GM23338 (cell line): ENCODE measurements around the gene DNAH11. TPM values are rescaled to one million over a fixed set of nuclear protein-coding genes. Genes with fewer than 3 reads are reported as not detected.

Experiments
- ATAC-seq: fragments of 200-7000 bp; cut with Tn5 transposase; 3 replicates; pipeline ENCODE4 v1.9.1; 2020
- DNase-seq: peaks from one replicate; pipeline ENCODE4 v3.0.0-alpha.2; 2015; ENCODE audit warnings: low spot score
- H2AFZ ChIP-seq: fragments of 200-600 bp; sonication (generic); 2 replicates; pipeline ENCODE4 v1.8.0; 2016; ENCODE audit warnings: antibody characterized with exemption, mild to moderate bottlenecking, moderate library complexity
- H3F3A ChIP-seq: fragments of 200-600 bp; sonication (generic); replicated peaks from 2 replicates; pipeline ENCODE4 v1.8.0; 2017; ENCODE audit warnings: antibody characterized with exemption, mixed run types, low read depth
- H3K27ac ChIP-seq: fragments of 200-600 bp; sonication (generic); 2 replicates; pipeline ENCODE4 v1.6.1; 2016; ENCODE audit warnings: low read depth
- H3K27me3 ChIP-seq: fragments of 200-600 bp; sonication (generic); 2 replicates; pipeline ENCODE4 v1.8.0; 2016; ENCODE audit warnings: mild to moderate bottlenecking, mixed run types, moderate library complexity; ENCODE audit not compliant: insufficient read depth
- H3K36me3 ChIP-seq: fragments of 200-600 bp; sonication (generic); 2 replicates; pipeline ENCODE4 v1.8.0; 2016; ENCODE audit warnings: mild to moderate bottlenecking; ENCODE audit not compliant: insufficient read depth
- H3K4me1 ChIP-seq: fragments of 200-600 bp; sonication (generic); 2 replicates; pipeline ENCODE4 v1.8.0; 2016; ENCODE audit warnings: mild to moderate bottlenecking, moderate library complexity; ENCODE audit not compliant: insufficient read depth
- H3K4me2 ChIP-seq: fragments of 200-600 bp; sonication (generic); 2 replicates; pipeline ENCODE4 v1.7.1; 2017; ENCODE audit warnings: mixed run types
- H3K4me3 ChIP-seq: fragments of 200-600 bp; sonication (generic); 2 replicates; pipeline ENCODE4 v1.6.1; 2016; ENCODE audit warnings: mixed run types
- H3K79me2 ChIP-seq: fragments of 200-600 bp; sonication (generic); replicated peaks from 2 replicates; pipeline ENCODE4 v1.8.0; 2017; ENCODE audit warnings: mild to moderate bottlenecking; ENCODE audit not compliant: insufficient read depth
- H3K9me2 ChIP-seq: fragments of 200-600 bp; sonication (generic); 2 replicates; pipeline ENCODE4 v1.8.0; 2017; ENCODE audit not compliant: insufficient read depth
- H4K20me1 ChIP-seq: fragments of 200-600 bp; sonication (generic); replicated peaks from 2 replicates; pipeline ENCODE4 v1.8.0; 2017; ENCODE audit warnings: mild to moderate bottlenecking; ENCODE audit not compliant: insufficient read depth
- H3K27ac Mint-ChIP-seq: 2 replicates; pipeline ENCODE4 v1.8.0; 2020; ENCODE audit warnings: inconsistent platforms, mild to moderate bottlenecking, moderate library complexity, mixed read lengths
- H3K27me3 Mint-ChIP-seq: 3 replicates; pipeline ENCODE4 v1.8.0; 2022; ENCODE audit warnings: low read depth, mild to moderate bottlenecking, moderate library complexity, mixed read lengths, inconsistent platforms; ENCODE audit not compliant: insufficient read depth, poor library complexity
- H3K36me3 Mint-ChIP-seq: 3 replicates; pipeline ENCODE4 v1.8.0; 2021; ENCODE audit warnings: low read depth, mild to moderate bottlenecking, inconsistent platforms, moderate library complexity, mixed read lengths
- H3K4me1 Mint-ChIP-seq: 3 replicates; pipeline ENCODE4 v1.8.0; 2020; ENCODE audit warnings: mild to moderate bottlenecking, inconsistent platforms, mixed read lengths
- H3K4me3 Mint-ChIP-seq: 3 replicates; pipeline ENCODE4 v1.8.0; 2021; ENCODE audit warnings: moderate library complexity, mild to moderate bottlenecking, inconsistent platforms, mixed read lengths
- H3K9me3 Mint-ChIP-seq: 3 replicates; pipeline ENCODE4 v1.8.0; 2020; ENCODE audit warnings: moderate library complexity, mild to moderate bottlenecking, inconsistent platforms, mixed read lengths
- CREB1 ChIP-seq: fragments of 250-450 bp; sonication (Bioruptor Pico); IDR thresholded peaks from 2 replicates; pipeline ENCODE4 v1.5.0; 2020; ENCODE audit warnings: low read depth, mild to moderate bottlenecking, moderate library complexity
- CTCF ChIP-seq, 2 experiments: fragments of 200-600 bp in 1 of 2; sonication (generic) in 1 of 2; conservative IDR thresholded peaks; 2 replicates each; pipeline versions ENCODE4 v1.5.1 to v1.6.1; 2016 to 2017; ENCODE audit warnings: antibody characterized with exemption in 2 of 2, low read depth in 2 of 2, mild to moderate bottlenecking in 2 of 2, moderate library complexity in 1 of 2
- ETS1 ChIP-seq: IDR thresholded peaks from 2 replicates; pipeline ENCODE4 v1.6.1; 2016; ENCODE audit warnings: antibody characterized with exemption
- EZH2 ChIP-seq: fragments of 200-600 bp; sonication (generic); IDR thresholded peaks from one replicate; pipeline ENCODE4 v1.8.0; 2017; ENCODE audit warnings: antibody characterized with exemption, mild to moderate bottlenecking, low read depth; ENCODE audit not compliant: unreplicated experiment
- EZH2phosphoT487 ChIP-seq: fragments of 200-600 bp; sonication (generic); IDR thresholded peaks from one replicate; pipeline ENCODE4 v1.8.1; 2018; ENCODE audit warnings: antibody characterized with exemption; ENCODE audit not compliant: unreplicated experiment
- JUNB ChIP-seq: IDR thresholded peaks from one replicate; pipeline ENCODE4 v1.6.1; 2016; ENCODE audit warnings: antibody characterized with exemption; ENCODE audit not compliant: unreplicated experiment
- NANOG ChIP-seq: IDR thresholded peaks from 2 replicates; pipeline ENCODE4 v1.6.1; 2016; ENCODE audit warnings: antibody characterized with exemption, borderline replicate concordance
- POLR2AphosphoS5 ChIP-seq: IDR thresholded peaks from 2 replicates; pipeline ENCODE4 v1.6.1; 2016; ENCODE audit warnings: antibody characterized with exemption, low read depth
- REST ChIP-seq: IDR thresholded peaks from one replicate; pipeline ENCODE4 v1.6.1; 2018; ENCODE audit warnings: antibody characterized with exemption; ENCODE audit not compliant: unreplicated experiment
- STAT1 ChIP-seq: IDR thresholded peaks from one replicate; pipeline ENCODE4 v1.6.1; 2016; ENCODE audit warnings: antibody characterized with exemption; ENCODE audit not compliant: unreplicated experiment
- ZNF114 ChIP-seq: fragments of 250-450 bp; sonication (Bioruptor Pico); IDR thresholded peaks from 2 replicates; pipeline ENCODE4 v1.5.0; 2020; ENCODE audit warnings: mild to moderate bottlenecking, moderate library complexity
- ZNF331 ChIP-seq: fragments of 250-450 bp; sonication (Bioruptor Pico); IDR thresholded peaks from 2 replicates; pipeline ENCODE4 v1.5.0; 2020; ENCODE audit warnings: low read depth, mild to moderate bottlenecking, moderate library complexity
- ZNF462 ChIP-seq: fragments of 250-450 bp; sonication (Bioruptor Pico); IDR thresholded peaks from 2 replicates; pipeline ENCODE4 v1.5.0; 2020; ENCODE audit warnings: mild to moderate bottlenecking, moderate library complexity
- polyA plus RNA-seq: library from polyadenylated mRNA; unstranded; fragments of >200 nt; fragmentation: Nextera tagmentation; extraction: Ambion mirVana; gene quantifications from 2 replicates; pipeline ENCODE4 v1.2.1, GENCODE V29; 2016
- total RNA-seq: library from RNA; depleted of rRNA; stranded (reverse); fragments of >200 nt; shearing (Covaris generic); gene quantifications from 2 replicates; pipeline ENCODE4 v1.2.3, GENCODE V29; 2014

Gene DNAH11
- total and polyA plus RNA-seq, 2 experiments from 2014 or later = 9.3 TPM

- H3K9me3 Mint-ChIP-seq = no peaks in the 10 kb centered on the region
- H3K4me3 ChIP-seq = no peak overlapping the region
- H3K4me1 Mint-ChIP-seq = peaks cover 71% of the 10 kb centered on the region
- peak overlapping the region; percentile 90 for H3K27ac Mint-ChIP-seq
- H3K4me1 ChIP-seq = peaks cover 74% of the 10 kb centered on the region
- peaks cover 4% of the 10 kb centered on the region for H3K27me3 Mint-ChIP-seq
- H3K36me3 Mint-ChIP-seq = peaks cover 17% of the 10 kb centered on the region; the same call in 2 of the 3 replicates
- H3K4me2 ChIP-seq = peak overlapping the region; percentile 71
- peaks cover 16% of the 10 kb centered on the region for H3F3A ChIP-seq
- no peaks in the 10 kb centered on the region for H3K79me2 ChIP-seq
- H4K20me1 ChIP-seq = no peaks in the 10 kb centered on the region
- no peaks in the 10 kb centered on the region; the same call in 1 of the 2 replicates for H3K36me3 ChIP-seq
- H2AFZ ChIP-seq = no peak overlapping the region
- peak; percentile 45 for ATAC-seq
- H3K4me3 Mint-ChIP-seq = no peak overlapping the region
- H3K27me3 ChIP-seq = no peaks in the 10 kb centered on the region
- peak overlapping the region; percentile 78 for H3K27ac ChIP-seq
- no peak for TF ChIP-seq ETS1
- TF ChIP-seq REST = no peak
- TF ChIP-seq STAT1 = no peak
- no peak for TF ChIP-seq CREB1 (CRISPR knock-in tag)
- no peak for TF ChIP-seq JUNB
- no peak for TF ChIP-seq EZH2phosphoT487
- no peak for TF ChIP-seq EZH2
- TF ChIP-seq NANOG = no peak
- TF ChIP-seq ZNF114 = no peak
- no peak for TF ChIP-seq ZNF331 (CRISPR knock-in tag)
- no peak for TF ChIP-seq CTCF (conservative IDR thresholded peaks at IDR 0.05; ENCODE audit: low read depth in 2 of 2)
- TF ChIP-seq POLR2AphosphoS5 = no peak
- TF ChIP-seq ZNF462 (CRISPR knock-in tag) = no peak
- peak; percentile 55 for DNase-seq
- H3K9me2 ChIP-seq = peaks cover 5% of the 10 kb centered on the region; the same call in 1 of the 2 replicates
These were observed 327.1 kb downstream of the DNAH11 start for GRCh38 chr7:21869785-21870402.
